Neural cell (in vitro differentiated cells): ENCODE measurements around the gene PHOX2A.

ENCODE experiments used
- EP300 ChIP-seq: fragments of 450-650 bp; conservative IDR thresholded peaks from 2 replicates; pipeline ENCODE4 v1.6.1; 2014; ENCODE audit warnings: antibody characterized with exemption, mild to moderate bottlenecking, moderate library complexity; ENCODE audit not compliant: poor library complexity, severe bottlenecking
- EZH2 ChIP-seq: fragments of 200-600, 300-800 bp; shearing (Covaris generic), sonication (generic); IDR thresholded peaks from 2 replicates; pipeline ENCODE4 v1.6.1; 2014; ENCODE audit warnings: antibody characterized with exemption, low read length, borderline replicate concordance, mild to moderate bottlenecking; ENCODE audit not compliant: insufficient read depth, poor library complexity, severe bottlenecking
- POLR2AphosphoS5 ChIP-seq: IDR thresholded peaks from 2 replicates; pipeline ENCODE4 v1.6.1; 2012
- SMC3 ChIP-seq: fragments of 450-650 bp; conservative IDR thresholded peaks from 2 replicates; pipeline ENCODE4 v1.6.1; 2014; ENCODE audit warnings: antibody characterized with exemption, mild to moderate bottlenecking, moderate library complexity; ENCODE audit not compliant: poor library complexity
- TF ChIP-seq, protein P1 (sequence below): fragments of 450-650 bp; IDR thresholded peaks from 2 replicates; pipeline ENCODE4 v1.5.1; 2014; ENCODE audit warnings: antibody characterized with exemption, mild to moderate bottlenecking, moderate library complexity; ENCODE audit not compliant: poor library complexity, severe bottlenecking

DNA sequence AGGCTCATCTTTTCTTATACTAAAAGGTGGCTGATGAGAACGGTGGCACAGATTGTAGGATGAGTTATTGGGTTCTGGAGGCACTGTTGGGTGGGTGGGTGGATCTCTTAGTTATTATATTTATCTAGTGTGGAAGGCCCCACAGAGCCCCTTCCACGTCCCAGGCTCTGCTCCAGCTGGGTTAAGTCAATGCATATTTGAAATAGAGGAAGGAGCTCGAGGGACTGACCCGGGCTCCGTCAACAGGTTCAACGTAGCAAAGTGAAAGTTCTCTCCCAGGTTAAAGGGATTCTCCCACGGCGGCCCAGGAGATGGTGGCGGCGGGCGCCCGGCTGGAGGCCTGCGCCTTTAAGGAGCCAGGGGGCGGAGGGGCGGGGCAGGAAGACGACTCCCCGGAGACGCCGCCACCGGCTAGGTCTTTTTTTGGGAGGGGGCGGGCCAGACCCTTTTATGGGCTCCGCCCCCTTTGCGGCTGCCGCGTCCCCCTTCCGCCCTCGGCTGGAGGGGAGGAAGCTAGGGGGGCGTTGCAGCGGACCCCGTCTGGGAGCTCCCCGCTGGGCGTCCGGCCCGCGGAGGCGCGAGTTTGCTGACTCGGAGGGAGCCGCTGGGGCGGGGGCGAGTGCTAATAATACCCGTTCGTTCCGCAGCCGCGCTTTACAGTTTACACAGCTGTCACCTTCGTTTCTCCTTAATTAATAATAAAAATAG lies 20.9 kb downstream of the PHOX2A start:
- TF ChIP-seq, protein P1, sequence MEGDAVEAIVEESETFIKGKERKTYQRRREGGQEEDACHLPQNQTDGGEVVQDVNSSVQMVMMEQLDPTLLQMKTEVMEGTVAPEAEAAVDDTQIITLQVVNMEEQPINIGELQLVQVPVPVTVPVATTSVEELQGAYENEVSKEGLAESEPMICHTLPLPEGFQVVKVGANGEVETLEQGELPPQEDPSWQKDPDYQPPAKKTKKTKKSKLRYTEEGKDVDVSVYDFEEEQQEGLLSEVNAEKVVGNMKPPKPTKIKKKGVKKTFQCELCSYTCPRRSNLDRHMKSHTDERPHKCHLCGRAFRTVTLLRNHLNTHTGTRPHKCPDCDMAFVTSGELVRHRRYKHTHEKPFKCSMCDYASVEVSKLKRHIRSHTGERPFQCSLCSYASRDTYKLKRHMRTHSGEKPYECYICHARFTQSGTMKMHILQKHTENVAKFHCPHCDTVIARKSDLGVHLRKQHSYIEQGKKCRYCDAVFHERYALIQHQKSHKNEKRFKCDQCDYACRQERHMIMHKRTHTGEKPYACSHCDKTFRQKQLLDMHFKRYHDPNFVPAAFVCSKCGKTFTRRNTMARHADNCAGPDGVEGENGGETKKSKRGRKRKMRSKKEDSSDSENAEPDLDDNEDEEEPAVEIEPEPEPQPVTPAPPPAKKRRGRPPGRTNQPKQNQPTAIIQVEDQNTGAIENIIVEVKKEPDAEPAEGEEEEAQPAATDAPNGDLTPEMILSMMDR, result no peak
- TF ChIP-seq SMC3, result no peak
- TF ChIP-seq POLR2AphosphoS5, result no peak
- TF ChIP-seq EZH2, result no peak
- TF ChIP-seq EP300, result no peak
